A549 treated with AZD9567 at 1 μM for 4 hours (cell line): Measurements from ENCODE around the gene OR10R2. TPM values are rescaled to one million over a fixed set of nuclear protein-coding genes. Genes with fewer than 3 reads are reported as not detected.

ENCODE experiments used
- total RNA-seq: library from RNA; stranded (reverse); fragments of 200-300 nt; extraction: Qiagen RNA extraction; gene quantifications from 5 replicates; pipeline ENCODE4 v1.2.3, GENCODE V29; 2022; ENCODE audit not compliant: insufficient read depth

Gene OR10R2
- total RNA-seq = not detected in 5 replicates

GRCh38 chr1:158471920-158472319 lies at the start of gene OR10R2:
Gene OR10R2 (plus strand): TSS chr1:158472220. CDS start chr1:158472326, 106 bp downstream.

GRCh38 chr1:158426137-158426536 lies 45.9 kb upstream of the OR10R2 start, which contains the start of gene OR10K2:
Gene OR10K2 (minus strand): TSS chr1:158426237. CDS start chr1:158420866, 5,371 bp downstream.

GRCh38 chr1:158461534-158461933 lies 10.5 kb upstream of the OR10R2 start, which contains the start of gene OR10K1:
Gene OR10K1 (plus strand): TSS chr1:158461834. CDS start chr1:158465562, 3,728 bp downstream.

Other genes starting within 250 kb of the OR10R2 start
- gene CD1A, start 217.8 kb upstream of the OR10R2 start, total RNA-seq = not detected in 5 replicates
- not detected in 5 replicates for gene CD1C, start 182.3 kb upstream of the OR10R2 start, total RNA-seq
- gene CD1B, start 140.7 kb upstream of the OR10R2 start, total RNA-seq = not detected in 5 replicates
- gene CD1E, start 118.3 kb upstream of the OR10R2 start, total RNA-seq = not detected in 5 replicates
- not detected in 5 replicates for gene OR10T2, start 72.8 kb upstream of the OR10R2 start, total RNA-seq
- gene OR10K2, start 46.0 kb upstream of the OR10R2 start, total RNA-seq = not detected in 5 replicates
- not detected in 5 replicates for gene OR10K1, start 10.4 kb upstream of the OR10R2 start, total RNA-seq
- gene OR6Y1, start 82.2 kb downstream of the OR10R2 start, total RNA-seq = not detected in 5 replicates
- not detected in 5 replicates for gene OR6P1, start 98.4 kb downstream of the OR10R2 start, total RNA-seq
- gene OR10X1, start 107.7 kb downstream of the OR10R2 start, total RNA-seq = not detected in 5 replicates
- not detected in 5 replicates for gene OR10Z1, start 133.0 kb downstream of the OR10R2 start, total RNA-seq
- gene SPTA1, start 214.5 kb downstream of the OR10R2 start, total RNA-seq = not detected in 5 replicates
- gene OR6K2, start 228.4 kb downstream of the OR10R2 start, total RNA-seq = not detected in 5 replicates
- not detected in 5 replicates for gene OR6K3, start 248.5 kb downstream of the OR10R2 start, total RNA-seq